VCaP (cell line): ENCODE results near the gene ACP6.

Source experiments
- H3K27ac ChIP-seq: fragments of 450-650 bp; 2 replicates; pipeline ENCODE4 v1.5.1; 2017
- CTCF ChIP-seq: fragments of 450-650 bp; conservative IDR thresholded peaks from 2 replicates; pipeline ENCODE4 v1.5.1; 2017; ENCODE audit warnings: mild to moderate bottlenecking, moderate library complexity

Gene ACP6

DNA sequence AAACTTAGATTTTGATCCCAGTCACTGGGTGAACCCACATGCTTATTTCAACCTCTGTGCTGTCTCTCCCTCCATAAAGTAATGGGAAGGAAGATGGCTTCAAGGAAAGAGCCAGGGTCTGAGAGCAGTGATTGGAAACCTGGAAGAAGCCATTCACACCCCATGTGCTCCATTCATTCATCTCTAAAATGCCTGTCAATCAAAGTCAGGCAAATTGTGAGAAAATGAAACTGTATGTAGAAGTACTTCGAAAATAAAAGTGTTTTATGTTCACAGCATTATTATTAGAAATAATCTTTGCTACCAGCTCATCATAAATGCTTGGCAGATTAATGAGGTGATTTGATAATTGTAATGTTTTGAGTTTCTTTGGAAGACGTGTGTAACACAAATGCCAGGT is 61.0 kb downstream of the ACP6 start:
- no peak for TF ChIP-seq CTCF
- peak overlapping the region; percentile 92; the same call in 1 of the 2 replicates for H3K27ac ChIP-seq

DNA sequence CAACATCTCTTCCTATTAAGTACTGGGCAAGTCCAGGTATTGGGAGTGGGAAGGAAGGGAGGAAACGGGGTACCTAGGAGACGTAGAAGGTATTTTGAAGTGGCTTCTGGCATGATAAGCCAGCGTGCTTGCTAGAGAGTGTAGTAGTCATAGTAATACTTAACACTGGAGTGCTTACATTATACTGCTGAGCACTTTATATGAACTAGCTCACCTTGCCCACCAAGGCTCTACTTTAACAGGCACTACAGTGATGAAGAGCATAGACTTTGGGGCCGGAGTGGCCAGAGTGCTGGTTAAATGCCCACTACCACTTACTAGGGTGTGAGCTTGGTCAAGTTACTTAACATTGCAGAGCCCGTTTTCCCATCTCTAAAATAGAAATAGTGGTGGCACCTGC is 61.7 kb downstream of the ACP6 start:
- TF ChIP-seq CTCF = no peak
- no peak overlapping the region for H3K27ac ChIP-seq

- TF ChIP-seq CTCF = no peak
- H3K27ac ChIP-seq = no peak overlapping the region
Measured at GRCh38 chr1:147605591-147605990, 64.7 kb downstream of the ACP6 start.

- TF ChIP-seq CTCF = no peak
- no peak overlapping the region for H3K27ac ChIP-seq
Measured at GRCh38 chr1:147603986-147604385, 66.3 kb downstream of the ACP6 start.

DNA sequence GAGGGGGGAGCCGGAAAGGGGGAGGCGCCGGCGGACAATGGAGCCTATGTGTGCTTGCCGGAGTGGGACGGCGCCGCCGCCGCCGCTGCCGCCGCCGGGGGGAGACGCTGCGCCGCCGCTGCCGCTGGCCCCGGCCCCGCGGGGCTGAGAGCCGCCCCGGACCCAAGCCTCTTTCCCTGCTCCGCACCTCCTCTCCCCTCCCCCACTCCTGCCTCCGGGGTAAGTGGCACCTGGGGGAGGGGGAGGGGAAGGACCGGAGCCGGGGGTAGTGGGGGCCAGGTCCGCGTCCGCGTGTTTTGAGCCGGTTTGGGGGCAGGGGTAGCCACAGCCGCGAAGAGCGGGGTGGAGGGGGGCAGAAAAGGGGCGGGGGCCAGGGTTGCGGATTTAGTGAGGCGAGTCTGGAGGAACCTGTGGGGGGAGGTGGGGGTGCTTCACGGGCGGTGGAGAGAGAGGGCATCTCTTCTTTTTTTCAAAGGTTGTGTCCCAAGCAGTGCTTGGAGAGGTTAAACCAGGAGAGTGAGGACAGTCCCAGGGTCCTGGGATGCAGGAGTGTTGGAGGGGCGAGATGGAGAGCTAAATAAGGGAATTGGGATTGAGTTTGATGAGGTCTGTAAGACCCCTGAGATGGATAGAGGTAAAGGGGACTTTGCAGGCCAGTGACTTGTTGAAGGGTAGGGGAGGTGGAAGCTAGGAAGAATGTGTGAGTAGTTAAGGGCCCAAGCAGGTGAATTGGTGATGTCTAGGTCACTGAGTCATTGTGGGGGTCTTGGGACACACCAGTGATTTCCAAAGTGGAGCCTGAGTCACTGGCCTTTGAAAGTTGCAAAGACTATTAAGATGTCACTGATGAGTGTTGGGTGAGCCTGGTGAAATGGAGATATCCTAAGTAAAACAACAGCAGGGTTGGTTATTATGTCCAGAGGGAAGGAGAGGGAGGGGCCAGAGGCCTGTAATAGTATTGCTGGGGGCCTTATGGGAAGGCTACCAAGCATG is 69.9 kb downstream of the ACP6 start:
- peak overlapping the region; percentile 83 for H3K27ac ChIP-seq

DNA sequence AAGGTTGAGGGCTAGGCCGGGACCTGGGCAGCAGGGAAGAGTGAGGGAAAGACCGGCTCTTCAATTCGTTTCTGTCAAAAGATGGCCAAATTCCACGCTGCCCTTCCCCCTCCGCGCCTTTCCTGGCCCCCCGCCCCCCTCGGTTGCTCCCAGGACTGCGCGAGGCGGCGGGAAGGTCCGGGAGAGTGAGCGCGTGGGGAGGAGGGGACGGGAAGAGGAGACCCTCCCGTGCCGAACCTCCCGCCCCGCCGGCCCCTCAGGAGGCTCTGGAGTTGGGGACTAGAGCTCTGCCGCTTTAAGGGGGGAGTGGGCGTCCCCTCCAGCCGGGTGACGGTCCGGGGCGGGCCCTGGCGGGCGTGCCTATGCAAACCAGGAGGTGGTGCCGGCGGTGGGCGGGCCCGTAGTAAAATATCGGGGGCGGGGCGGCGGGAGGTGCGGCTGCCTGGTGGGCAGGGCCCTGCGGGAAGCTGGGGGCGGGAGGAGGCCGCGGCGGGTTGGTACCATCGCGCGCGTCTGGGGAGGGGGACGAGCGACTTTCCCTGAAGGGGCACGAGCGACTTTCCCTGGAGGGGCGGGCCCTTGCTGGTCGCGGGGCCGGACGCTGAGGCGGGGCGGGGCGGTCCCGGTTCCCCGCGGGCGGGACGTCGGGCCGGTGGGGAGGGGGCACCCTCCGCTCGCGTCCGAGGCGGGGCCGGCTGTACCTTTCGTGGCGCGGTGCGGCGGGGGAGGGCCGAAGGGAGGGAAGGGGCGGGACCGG is 70.8 kb downstream of the ACP6 start:
- TF ChIP-seq CTCF = no peak
- peak overlapping the region; percentile 83 for H3K27ac ChIP-seq

More for the DNA sequence above, 69.9 kb downstream of the ACP6 start:
- peak; percentile 42 for TF ChIP-seq CTCF
